ENCODE results near the gene ZFAND3.
"Not testable (repeated sequence)": the region's sequence is repeated elsewhere in the genome, so short reads cannot be mapped to it uniquely, and the experiment has no call there.

ZFAND3 gene

DNA sequence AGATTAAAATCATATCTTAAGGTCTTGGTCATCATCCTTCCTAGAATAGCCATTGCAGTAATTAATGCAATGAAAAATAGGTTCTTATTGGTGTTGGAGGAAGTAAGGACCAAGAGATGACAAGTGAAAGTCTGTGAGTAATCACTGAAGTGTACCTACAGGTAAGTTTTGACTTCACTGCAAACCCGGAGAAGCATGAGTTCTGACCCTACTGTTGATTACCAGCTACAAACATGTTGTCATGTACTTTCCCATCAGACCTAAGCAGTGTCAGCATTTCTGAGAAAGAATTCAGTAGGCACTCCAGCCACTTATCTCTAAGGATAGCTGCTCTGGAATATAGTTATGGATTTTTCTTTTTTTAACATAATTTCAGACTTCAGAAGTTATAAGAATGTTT is 280.9 kb downstream of the ZFAND3 start:
- DNase-seq, result no peak

DNA sequence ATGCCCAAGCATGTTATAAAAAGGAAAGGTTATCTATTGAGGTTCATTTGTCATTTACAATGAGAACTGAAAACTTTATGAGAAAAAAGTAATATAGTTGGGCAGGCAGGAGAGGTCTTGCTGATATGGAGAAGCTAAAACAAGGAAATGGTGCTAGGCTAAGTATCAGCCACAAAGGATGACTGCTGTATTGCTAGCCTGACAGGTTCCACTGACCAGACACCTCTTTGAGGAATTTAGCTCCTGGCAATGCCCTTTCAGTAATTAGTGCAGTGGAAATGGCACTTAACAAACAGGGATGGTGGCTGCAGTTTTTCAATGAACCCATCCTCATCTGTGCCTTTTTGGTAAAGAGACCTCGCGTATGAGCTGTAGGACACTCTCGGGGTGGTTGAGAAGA is 284.4 kb downstream of the ZFAND3 start:
- DNase-seq, result no peak

DNA sequence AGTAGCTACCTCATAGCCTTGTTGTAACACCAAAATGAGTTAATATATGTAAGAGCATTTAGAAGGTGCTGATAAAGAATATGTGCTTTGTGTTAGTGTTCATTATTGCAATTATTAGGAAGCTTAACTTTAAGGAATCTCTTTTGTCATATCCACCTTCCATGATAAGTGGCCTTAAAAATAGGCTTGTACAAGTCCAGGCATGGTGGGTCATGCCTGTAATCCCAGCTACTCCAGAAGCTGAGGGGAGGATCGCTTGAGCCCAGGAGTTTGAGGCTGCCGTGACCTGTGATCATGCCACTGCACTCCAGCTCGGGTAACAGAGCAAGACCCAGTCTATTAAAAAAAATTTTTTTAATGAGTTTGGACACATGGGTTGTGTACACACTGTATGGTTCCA is 285.5 kb downstream of the ZFAND3 start:
- no peak for DNase-seq

DNA sequence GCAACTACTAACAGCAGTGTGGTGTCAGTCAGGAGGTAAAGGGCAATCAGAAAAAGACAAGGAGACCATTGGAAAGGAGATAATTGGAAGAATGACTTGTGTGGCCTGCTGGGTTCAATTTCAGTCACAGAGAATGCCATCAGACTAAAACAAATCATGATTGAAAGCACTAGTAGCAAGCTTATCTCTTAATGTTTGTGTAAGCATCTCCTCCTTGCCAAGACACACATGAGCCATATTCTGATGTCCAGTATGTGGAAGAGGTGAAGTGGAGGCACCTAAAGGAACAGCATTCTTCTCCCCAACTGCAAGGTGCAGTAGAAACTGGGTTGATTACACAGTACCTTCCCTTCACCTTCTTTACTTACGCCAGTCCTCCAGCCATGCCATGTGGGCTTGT is 287.5 kb downstream of the ZFAND3 start:
- DNase-seq, result no peak

DNA sequence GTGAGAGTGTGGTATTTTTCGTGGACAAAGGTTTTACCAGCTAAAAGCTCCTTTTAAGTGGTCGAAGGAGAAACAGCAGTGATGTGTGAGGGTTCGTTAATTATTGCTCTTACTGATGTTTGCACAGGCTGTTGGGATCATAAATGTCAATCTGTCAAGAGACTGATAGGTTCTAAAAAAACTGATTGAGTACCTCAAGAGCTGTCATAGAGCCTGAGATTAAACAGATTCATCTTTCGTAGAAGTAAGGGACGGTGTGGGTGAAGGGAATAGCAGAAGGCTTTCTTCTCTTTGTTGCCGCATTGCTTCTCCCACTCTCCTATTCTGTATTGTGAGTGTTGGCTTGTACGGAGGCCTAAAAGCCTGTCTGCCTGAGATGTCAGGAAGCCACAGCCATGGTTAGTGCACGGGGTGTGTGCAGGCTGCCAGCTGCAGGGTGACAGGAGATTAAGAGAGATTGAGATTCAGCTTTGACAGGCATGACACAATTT is 291.0 kb downstream of the ZFAND3 start:
- DNase-seq, result no peak

DNA sequence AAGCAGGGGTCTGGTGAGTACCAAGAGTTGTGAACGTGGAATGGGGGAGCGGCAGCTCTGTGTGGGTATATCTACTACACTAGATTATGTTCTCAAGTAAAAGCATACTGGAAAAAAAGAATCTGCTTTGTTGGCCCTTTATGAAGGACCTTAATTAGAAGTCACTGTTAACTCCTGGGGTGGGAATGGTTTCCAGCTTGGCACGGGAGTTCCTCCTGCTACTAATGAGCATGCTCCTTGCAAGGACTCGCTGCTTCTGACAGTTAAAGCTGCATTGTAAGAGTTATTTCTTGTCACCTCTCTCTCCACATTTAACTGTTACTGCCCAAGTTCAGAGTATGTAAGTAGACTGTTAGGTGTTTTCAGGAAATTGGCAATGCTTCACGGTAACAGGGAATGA is 292.7 kb downstream of the ZFAND3 start:
- DNase-seq, result no peak

DNA sequence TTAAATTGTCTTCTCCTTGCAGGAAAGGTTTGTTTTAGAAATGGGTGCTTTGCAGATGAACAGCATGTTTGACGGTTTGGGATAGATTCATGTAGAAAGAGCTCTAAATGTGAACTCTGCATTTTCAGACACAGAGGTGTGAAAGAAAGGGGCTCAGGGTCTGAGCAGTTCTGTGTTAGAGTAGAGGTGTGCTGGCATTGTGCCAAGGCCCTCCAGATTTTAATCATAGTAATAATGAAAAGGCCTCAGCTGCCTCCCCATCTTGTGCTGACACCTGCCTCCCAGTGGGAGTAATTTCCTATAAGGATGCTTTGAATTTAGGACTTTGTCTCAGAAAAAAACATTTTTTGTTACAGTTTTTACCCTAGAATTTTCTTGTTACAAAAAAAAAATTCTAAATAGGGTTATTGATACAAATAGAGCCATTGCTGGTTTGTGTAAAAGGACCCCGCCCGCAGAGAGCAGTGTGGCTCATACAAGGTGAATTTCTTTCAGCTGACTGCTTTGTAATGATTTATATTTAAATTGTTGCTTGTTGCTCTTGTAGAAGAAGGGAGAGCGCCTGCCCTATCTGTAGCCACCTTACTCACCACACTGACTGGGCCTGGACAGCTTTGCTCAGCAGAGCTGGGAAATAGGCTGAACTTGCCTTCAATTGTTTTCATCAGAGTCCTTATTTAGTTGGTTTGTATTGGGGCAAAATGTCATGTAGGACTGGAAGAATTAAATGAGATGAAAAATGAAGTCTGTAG is 294.5 kb downstream of the ZFAND3 start:
- no peak for DNase-seq

DNA sequence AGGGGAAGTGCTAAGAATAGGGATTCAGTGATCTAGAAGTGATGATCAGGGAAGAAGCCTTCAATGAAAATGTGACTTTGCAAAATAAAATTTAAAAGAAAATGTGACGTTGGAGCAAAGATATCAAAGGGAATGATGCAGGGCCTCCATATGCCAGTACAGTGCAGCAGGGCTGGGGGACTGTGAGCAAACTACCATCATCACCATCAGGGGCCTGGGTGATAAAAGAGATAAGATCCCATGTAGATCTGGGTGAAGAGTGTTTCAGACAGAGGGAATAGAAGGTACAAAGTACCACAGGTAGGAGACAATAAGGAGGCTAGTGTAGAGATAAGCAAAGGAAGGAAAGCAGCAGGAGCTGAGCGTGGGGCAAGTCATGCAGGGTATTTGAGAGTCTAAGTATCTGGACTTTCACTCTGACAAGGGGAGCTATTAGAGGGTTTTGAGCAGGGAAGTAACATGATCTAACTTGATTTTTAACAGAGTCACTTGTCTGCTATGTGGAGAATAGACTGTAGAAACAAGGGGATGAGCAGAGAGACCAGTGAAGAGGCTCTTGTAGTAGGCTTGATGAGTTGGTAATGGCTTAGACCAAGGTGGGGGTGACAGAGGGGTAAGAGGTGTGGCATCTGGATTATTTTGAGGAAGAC is 295.6 kb downstream of the ZFAND3 start:
- no peak for DNase-seq

DNA sequence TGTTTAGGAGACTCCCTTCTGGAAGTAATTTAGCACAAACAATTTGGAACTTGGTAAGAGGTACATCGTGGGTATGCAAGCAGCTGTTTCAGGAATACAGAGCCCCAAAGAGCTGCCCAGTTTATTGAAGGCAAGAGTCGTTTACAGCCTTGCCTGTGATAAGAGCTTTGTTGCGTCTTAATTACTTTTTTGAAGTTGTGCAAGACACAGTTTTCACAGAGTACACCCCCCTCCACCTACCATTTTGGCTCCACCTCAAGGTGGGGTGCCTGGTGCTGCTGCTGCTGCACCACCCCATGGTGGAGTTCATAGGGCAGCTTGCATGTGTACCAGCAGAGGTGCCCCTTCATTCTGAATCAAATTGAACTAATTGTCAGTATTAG is 296.1 kb downstream of the ZFAND3 start:
- no peak for DNase-seq

DNA sequence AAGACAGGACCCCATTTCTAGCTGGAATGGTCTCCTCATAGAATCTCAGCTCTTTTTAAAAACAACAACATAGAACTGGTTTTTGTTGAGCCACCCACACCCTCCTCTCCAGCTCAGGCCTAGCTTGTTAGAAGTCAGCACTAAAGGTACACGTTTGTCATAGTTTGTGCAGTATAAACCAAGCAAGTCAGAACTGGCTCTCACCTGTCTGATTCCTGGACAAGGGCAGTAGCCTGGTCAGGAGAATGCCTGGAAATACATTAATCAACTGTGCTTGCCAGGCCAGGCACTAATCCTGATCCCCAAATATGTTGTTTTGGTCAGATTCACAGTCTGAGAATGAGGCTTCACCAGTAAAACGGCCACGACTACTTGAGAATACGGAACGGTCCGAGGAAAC is 296.7 kb downstream of the ZFAND3 start:
- DNase-seq, result no peak

DNA sequence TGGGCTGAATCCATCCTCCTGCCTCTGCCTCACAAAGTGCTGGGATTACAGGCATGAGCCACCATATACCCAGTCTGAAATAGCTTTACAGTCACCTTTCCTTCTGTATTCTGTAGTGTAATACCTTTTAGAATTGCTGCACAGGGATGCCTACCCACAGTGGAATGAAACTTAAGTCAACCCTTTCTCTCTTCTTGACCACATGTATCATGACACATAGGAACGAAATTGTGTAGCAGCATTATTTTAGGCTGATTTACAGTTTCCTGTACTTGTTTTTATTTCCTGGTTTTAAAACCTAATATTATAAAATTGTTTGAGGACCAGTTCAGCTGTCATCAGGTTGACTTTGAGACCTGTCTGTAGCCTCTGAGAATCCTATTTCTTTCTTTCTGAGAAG is 297.8 kb downstream of the ZFAND3 start:
- no peak for DNase-seq

DNA sequence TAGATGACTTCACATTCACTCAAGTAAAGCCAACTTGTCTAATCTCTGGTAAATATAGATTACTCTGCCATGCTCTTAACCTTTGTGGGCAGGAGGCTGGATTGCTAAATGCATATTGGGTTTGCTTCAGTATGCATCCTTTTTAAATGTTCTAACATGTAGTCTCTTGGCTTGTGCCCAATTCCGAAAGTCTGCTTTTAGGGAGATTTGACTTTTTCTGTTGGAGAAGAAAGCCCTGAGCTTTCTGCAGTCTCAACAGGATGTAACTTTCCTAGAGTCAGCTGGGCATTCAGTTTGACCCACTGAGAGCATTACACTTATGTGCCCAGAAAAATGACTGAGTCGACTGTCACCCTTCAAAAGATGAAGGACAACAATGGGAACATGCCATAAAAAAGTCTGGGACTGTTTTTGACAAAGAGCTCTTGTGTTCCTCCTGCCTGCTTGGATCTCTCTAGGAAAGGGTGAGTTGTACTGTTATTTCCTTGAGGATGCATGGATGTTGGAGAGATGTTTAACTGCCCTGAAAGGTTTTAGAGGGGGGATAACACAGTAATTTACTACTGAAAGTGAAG is 299.4 kb downstream of the ZFAND3 start:
- DNase-seq, result no peak

DNA sequence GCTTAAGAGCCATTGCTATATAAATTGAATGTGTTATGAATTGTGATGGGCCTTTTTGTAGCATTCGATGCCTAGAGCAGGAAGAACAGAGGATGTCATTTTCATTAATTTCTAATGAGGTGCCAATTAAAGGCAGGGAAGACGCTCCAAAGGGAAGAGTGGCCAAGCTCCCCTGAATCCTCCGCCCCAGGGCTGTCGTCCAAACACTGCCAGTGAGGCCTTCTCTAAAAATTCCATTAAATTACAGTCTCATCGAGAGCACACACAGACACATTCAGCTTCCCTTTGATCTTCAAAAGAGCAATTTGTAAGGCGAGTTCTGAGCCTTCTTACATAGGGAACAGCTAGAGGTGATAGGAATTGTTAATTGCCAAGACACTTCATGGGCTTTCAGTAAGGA is 300.0 kb downstream of the ZFAND3 start:
- DNase-seq, result no peak

DNA sequence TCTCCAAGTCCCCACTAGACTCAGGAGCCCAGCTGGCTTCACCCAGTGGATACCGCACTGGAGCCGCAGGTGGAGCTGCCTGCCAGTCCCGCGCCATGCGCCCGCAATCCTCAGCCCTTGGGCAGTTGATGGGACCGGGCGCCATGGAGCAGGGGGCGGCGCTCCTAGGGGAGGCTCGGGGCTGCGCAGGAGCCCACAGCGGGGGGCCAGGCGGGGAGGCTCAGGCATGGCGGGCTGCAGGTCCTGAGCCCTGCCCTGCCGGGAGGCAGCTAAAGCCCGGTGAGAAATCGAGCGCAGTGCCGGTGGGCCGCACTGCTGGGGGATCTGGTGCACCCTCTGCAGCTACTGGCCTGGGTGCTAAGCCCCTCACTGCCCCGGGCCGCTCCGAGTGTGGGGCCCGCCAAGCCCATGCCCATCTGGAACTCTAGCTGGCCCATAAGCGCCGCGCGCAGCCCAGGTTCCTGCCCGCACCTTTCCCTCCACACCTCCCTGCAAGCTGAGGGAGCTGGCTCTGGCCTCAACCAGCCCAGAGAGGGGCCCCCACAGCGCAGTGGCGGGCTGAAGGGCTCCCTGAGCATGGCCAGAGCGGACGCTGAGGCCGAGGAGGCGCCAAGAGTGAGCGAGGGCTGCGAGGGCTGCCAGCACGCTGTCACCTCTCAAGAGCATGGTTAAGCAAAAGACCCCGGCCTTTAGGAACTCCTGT is 304.8 kb downstream of the ZFAND3 start:
- not testable (repeated sequence) for DNase-seq

DNA sequence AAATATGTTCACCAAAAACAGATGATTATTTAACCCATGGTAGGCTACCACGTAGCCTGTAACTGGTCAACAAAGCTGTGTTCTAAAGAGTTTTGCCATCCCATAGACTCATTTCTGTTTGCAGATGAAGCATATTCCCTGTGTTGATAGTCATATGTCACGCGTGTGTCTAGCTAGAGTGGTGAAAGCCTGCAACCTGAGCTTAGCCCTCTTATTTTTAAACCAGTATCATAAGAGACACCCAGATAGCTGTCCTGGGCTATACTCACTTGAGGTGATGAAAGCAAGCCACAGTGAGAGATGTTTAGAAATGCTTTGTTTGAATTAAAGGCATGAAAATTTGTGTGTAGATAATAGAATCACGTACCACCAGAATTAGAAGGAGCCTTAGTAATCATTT is 307.8 kb downstream of the ZFAND3 start:
- DNase-seq, result no peak

DNA sequence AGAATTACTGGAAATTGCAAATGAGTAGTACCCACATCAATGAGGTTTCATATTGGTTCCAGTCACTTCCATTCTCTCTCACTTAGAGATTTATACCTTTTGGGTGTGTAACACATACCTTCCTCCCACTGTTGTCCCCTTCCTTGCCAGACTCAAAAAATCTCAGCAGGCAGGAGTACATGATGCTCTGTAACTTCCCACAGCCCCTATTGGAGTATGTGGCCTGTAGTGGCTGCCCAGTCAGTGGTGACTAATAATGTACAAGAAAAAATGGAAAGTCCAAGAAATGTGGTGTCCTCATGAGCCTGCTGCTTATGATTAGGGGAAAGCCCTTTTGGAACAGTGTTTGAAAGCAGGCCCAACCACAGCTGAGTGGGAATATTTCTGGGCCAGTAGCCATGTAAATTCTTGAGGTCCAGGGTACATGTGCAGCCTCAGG is 312.0 kb downstream of the ZFAND3 start:
- DNase-seq, result no peak

DNA sequence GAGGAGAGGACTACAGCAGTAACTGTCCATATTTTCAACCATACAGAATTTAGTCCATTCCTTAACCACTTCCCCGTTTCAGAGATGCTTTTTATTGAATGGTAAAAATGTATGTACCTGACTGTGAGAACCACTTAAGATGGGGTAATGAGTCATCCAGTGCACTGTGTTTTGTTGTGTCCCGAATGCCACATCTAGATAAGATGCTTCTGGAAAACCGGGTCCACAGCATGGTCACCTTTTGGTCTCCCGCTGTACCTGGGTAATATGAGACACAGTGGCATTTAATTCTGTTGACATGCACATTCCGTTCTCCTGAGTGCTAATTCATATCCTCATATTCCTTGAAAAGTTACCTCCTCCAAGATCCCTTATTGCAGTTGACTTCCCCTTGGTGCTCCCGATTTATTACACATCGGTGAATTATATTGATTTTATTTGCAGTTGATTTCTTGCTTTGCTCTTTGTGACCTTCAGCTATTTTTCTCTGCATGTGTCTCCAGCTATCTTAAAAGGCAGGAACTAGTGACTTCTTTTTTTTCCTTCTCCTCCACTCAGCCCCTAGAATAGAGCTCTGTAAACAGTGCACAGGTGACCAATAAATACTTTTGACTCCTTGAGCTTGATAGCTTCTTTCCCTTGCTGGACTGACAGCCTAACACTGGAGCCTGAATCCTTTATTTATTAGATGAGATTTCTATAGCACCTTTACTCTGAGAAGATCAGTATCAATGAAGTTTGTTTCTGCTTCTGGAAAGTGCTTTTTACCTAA is 314.6 kb downstream of the ZFAND3 start:
- no peak for DNase-seq

DNA sequence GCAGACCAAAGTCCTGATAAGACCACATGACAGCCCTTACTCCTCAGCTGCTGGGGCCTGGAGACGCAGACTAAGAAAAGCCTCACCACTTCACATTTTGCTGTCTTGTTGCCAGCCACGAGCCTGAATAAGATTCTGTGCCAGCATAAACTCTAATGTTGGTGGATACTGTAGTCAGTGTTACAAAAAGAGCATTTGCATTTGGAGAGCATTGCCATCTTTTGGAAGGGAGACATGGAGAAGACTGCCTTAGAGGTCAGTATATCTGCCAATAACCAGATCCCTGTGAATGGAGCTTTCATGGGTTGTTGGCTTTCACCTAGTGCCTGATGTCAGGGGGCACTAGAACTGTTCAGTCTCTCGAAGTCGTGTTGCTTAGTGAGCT is 315.2 kb downstream of the ZFAND3 start:
- DNase-seq, result no peak

DNA sequence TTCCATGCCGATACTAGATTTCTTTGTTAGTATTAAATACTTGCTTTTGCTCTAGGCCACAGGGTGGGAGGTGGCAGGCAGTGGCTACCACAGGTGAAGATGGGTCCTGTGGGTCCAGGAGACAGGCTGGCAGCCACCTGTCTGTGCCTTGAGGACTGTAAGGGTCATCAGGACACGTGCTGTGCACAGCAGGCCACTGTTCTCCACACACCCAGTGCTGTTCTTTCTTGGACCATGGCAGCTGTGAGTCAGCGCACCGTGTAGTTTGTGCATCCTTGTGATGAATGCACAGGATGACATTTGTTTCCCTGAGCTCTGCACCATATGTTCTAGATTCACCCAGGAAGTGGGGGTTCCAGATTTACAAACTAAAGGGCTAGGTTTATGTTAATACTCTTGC is 317.0 kb downstream of the ZFAND3 start:
- DNase-seq, result no peak

DNA sequence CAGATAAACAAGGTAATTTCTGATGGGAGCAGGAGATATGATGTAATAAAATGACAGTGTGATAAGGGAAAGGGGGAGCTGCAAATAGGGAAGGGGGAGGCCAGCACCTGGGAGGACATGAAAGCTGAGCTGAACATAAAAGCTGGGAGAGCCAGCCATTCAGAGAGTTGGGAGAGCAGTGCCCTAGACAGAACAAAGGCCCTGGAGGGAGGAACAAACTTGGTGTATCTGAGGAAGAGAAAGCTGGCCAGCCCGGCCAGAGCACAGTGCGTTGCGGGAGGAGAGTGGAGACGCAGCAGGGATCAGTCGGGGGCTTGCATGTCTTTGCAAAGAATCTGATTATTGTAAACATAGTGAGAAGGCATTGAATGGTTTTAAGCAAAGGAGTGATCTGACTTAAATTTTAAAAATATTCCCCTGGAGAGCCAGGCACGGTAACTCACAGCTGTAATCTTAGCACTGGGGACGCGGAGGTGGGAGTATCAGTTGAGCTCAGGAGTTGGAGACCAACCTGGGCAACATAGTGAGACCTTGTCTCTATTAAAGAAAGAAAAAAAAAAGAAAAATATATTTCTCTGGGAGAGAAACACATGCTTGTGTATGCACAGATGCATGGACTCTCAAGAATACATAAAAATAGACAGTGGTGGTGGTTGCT is 318.2 kb downstream of the ZFAND3 start:
- no peak for DNase-seq

DNA sequence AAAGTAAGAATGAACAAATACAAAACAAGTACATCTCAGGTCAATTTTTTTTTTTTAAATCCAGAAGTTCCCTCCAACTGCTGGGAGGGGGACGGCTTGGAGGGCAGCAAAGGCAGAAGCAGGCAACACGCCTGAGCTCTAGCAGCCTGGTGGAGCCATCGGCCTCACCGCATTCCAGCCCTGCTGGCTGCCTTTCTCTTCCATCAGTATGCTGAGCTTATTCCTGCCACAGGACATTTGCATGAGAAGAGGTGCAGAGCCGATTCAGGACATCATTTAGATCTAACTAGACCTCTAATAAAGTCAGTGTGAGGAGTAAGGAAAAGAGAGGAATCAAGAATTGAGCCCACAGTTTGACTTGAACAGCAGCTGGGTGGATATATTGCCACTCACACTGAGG is 318.8 kb downstream of the ZFAND3 start:
- no peak for DNase-seq

DNA sequence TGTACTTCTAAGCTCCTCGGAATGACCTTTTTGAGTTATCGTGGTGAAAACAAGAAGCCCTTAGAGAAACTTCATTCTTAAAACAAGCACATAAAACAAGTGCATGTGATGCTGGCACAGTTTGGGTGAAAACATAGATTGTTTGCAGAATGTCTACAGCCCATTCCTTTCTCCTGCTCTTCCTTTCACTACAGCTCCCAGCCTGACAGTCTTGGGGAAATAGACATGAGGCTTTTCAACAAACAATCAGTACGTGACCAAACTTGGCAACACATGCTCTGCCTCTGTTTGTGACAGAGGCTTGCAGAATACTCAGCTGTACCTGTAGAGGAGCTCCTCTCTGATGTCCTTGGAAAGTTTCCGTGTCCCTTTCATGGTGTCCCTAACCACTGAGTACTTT is 321.6 kb downstream of the ZFAND3 start:
- DNase-seq, result no peak

Data from activated naive CD4-positive, alpha-beta T cell (primary cell).